Cardiac fibroblast (primary cell): ENCODE results near the gene FARS2.

Experiments
- DNase-seq, 2 donors: peaks; one replicate each; pipeline versions ENCODE4 v3.0.0 to v3.0.0-alpha.2; 2010; ENCODE audit warnings: low read depth in 2 of 2
- H3K4me3 ChIP-seq, 2 donors: replicated peaks in 1 of 2; 1 replicate in 1 of 2; 2 replicates in 1 of 2; pipeline ENCODE4 v1.5.1; 2011; ENCODE audit warnings: low read depth in 2 of 2, low read length in 2 of 2, mild to moderate bottlenecking in 2 of 2, moderate library complexity in 1 of 2
- TF ChIP-seq, protein P1 (sequence below): IDR thresholded peaks from one replicate; pipeline ENCODE4 v1.5.1; 2011; ENCODE audit warnings: low read depth, mild to moderate bottlenecking, low read length, inconsistent platforms

Gene FARS2

GRCh38 chr6:5260661-5261544 lies at the start of gene FARS2, which contains the start of gene LYRM4:
FARS2 (plus strand) TSS chr6:5261513.
LYRM4 (minus strand) TSS chr6:5260950; CDS start chr6:5260733, 217 bp downstream.
- TF ChIP-seq, protein P1, sequence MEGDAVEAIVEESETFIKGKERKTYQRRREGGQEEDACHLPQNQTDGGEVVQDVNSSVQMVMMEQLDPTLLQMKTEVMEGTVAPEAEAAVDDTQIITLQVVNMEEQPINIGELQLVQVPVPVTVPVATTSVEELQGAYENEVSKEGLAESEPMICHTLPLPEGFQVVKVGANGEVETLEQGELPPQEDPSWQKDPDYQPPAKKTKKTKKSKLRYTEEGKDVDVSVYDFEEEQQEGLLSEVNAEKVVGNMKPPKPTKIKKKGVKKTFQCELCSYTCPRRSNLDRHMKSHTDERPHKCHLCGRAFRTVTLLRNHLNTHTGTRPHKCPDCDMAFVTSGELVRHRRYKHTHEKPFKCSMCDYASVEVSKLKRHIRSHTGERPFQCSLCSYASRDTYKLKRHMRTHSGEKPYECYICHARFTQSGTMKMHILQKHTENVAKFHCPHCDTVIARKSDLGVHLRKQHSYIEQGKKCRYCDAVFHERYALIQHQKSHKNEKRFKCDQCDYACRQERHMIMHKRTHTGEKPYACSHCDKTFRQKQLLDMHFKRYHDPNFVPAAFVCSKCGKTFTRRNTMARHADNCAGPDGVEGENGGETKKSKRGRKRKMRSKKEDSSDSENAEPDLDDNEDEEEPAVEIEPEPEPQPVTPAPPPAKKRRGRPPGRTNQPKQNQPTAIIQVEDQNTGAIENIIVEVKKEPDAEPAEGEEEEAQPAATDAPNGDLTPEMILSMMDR, result no peak
- peak; percentile 89 to 90 for DNase-seq
- peak within 1 kb of the TSS; percentile 74 to 92 for H3K4me3 ChIP-seq

DNA sequence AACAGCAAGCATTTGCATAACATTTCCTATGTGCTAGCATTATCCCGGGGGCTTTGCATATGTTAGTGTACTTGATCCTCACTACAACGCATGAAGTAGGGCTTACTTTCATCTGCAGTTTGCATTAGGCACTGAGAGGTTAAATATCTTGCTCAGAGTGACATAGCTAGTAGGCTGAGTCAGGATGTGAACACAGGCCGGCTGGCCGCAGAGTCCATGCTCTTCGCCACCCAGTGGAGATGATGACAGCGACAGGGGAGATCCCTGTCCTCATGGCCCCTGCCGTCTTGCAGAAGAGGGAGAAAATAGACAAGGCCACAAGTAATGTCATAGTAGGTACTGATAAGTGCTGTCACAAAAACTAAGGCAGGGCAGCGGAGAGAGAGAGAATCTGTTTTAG lies 47.5 kb upstream of the FARS2 start:
- TF ChIP-seq, protein P1, result peak; percentile 57
- H3K4me3 ChIP-seq, result no peak overlapping the region
- peak; percentile 51 to 75 for DNase-seq

DNA sequence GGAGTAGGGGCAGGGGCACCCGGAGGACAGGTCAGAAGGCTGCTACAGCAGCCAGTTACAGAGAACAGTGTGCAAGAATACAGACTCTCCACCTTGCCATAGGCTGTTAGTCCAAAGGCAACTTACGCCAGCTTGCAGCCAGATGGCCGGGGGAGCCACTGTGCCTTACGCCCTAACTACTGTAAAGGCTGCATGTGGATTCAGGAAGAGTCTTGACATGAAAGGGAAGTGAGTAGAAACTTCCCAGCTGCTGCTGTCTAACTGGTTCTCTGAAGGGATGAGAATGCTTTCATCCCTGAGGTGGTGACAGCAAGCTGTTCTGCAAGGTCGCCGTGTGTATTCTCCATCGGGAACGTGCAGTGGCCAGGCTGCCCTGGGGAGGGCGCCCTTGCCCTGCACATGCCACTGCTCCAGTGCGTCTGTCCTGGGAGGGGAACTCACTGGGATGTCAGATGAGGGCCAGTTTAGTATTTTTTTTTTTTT lies 46.7 kb upstream of the FARS2 start:
- H3K4me3 ChIP-seq, result no peak overlapping the region
- TF ChIP-seq, protein P1, result peak; percentile 78
- DNase-seq, result peak; percentile 63 to 92

- peak; percentile 23 to 41 for DNase-seq
- H3K4me3 ChIP-seq, result no peak overlapping the region
- TF ChIP-seq, protein P1, result no peak
Observed at GRCh38 chr6:5215159-5215558, 46.2 kb upstream of the FARS2 start.

- TF ChIP-seq, protein P1, result no peak
- DNase-seq, result no peak
- H3K4me3 ChIP-seq, result no peak overlapping the region
Observed at GRCh38 chr6:5215799-5216198, 45.5 kb upstream of the FARS2 start.

GRCh38 chr6:5217356-5217755 lies 44.0 kb upstream of the FARS2 start:
- DNase-seq, result no peak
- no peak overlapping the region for H3K4me3 ChIP-seq
- TF ChIP-seq, protein P1, result no peak
